Measurements from ENCODE around the gene CHD9NB. TPM values are rescaled to one million over a fixed set of nuclear protein-coding genes. Genes with fewer than 3 reads are reported as not detected.
A peak's percentile ranks its signal among the peaks of the same experiment; 100 is the strongest.

Gene CHD9NB
- total RNA-seq, 4 donors from 2014 or later = 0.13 to 0.72 TPM; not detected in 2

DNA sequence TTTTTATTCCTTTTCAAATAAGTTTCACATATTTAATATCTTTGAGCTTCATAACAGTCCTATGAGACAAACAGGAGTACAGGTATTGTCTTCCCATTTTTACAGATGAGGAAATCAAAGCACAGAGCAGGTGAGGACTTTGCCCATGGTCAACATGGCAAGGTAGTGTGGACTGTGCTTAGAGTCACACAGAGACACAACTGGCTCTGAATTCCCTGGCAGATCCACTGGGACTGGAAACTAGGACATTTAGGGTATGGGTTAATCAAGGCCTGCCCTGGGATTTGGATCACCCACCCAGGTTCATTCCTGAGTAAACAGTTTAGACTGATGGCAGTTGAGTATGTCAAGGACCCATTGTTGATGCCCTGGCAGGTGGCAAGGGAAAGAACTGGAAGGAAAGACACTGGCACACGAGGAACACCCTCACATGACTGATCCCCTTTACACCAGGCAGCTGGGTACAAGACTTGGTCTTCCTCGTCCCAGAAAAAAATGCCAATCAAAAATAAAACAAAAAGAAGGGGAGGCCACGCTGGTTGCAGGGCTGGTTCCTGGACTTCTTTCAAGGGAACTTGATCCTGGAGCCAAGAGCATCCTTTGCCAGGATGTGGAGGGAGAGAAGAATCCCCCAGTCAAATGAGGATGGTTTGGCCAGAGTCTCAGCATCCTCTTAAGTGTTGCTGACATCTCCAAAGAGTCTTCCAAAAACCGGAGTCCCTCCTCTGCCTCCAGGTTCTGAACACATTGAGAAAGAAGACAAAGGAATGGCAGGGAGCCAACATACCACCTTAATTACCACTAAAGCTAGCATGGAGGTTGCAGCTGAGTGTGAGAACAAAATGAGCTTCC, 37.0 kb upstream of the CHD9NB start:
- intact Hi-C loops (cut with DNase I; ENCODE audit: low total_unique reads) = loop anchor here (2.0 to 10.0 kb wide), 2 partner anchors 41 to 415 kb away; partner anchors contain the start of gene AKTIP
- TF ChIP-seq, protein P1, sequence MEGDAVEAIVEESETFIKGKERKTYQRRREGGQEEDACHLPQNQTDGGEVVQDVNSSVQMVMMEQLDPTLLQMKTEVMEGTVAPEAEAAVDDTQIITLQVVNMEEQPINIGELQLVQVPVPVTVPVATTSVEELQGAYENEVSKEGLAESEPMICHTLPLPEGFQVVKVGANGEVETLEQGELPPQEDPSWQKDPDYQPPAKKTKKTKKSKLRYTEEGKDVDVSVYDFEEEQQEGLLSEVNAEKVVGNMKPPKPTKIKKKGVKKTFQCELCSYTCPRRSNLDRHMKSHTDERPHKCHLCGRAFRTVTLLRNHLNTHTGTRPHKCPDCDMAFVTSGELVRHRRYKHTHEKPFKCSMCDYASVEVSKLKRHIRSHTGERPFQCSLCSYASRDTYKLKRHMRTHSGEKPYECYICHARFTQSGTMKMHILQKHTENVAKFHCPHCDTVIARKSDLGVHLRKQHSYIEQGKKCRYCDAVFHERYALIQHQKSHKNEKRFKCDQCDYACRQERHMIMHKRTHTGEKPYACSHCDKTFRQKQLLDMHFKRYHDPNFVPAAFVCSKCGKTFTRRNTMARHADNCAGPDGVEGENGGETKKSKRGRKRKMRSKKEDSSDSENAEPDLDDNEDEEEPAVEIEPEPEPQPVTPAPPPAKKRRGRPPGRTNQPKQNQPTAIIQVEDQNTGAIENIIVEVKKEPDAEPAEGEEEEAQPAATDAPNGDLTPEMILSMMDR (IDR thresholded peaks at IDR 0.05 in 4 of 5, conservative IDR thresholded peaks at IDR 0.05 in 1 of 5) = no peak
- TF ChIP-seq POLR2A (IDR thresholded peaks at IDR 0.05) = no peak
- peak overlapping the region; percentile 90 to 95 (median 92) for H3K27ac ChIP-seq
- no peaks in the 10 kb centered on the region for H3K9me3 ChIP-seq
- peaks cover 82 to 83% of the 10 kb centered on the region in 2 donors for H3K4me1 ChIP-seq
- no peaks in the 10 kb centered on the region for H3K27me3 ChIP-seq
- no peak for ATAC-seq
- in situ Hi-C loops (cut with MboI; ENCODE audit: low sequenced_read_pairs in 4 of 4) = no loop called here
- peak in 1 of 2 donors; percentile 44 for DNase-seq
- peak overlapping the region in 2 of 4 donors; percentile 37 to 39 for H3K4me3 ChIP-seq
- no peaks in the 10 kb centered on the region for H3K36me3 ChIP-seq

DNA sequence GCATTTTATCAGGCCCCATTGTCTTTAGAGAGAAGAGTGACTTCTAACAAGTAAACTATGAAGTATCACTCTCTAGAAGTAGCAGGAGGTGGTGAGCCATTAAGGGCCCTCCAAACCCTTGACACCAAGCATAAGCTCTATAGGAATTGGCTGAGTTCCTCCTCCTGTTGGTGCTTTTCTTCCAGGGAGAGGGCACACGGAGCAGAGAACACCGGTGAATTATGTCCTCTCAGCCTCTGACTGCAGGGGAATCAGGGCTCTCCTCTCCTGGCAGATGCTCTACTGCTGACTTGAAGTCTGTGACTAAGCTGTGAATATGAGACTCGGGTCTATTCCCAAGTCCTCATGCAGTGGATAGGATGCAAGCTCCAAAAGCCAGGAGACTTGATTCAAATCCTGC, 34.4 kb upstream of the CHD9NB start:
- peaks cover 70 to 80% of the 10 kb centered on the region in 2 donors for H3K4me1 ChIP-seq

DNA sequence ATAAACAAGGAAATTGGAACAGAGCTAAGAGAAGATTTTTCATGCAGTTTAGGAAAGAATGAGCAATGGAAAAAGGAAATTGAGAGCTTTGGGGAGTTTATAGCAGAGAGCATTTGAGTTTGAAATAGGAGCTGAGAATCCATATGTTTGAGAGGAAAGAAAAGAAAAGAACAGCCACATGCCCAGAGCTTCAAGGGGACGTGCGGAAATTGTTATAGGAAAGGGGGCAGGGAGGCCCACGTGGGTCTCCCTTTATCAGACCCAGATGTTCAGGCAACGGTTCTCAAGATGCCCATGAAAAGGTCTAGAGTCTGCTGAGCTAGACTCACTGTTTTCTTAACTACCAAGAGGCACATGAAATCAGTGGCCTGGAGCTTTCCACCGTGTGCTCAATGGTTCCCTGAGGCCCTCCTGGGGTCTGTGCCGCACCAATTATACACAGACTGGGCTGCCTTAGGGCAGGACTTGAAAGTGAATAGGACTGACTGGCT, 33.3 kb upstream of the CHD9NB start:
- H3K4me1 ChIP-seq = peaks cover 63 to 78% of the 10 kb centered on the region in 2 donors

More for the DNA sequence above, 34.4 kb upstream of the CHD9NB start:
- no peaks in the 10 kb centered on the region for H3K36me3 ChIP-seq
- H3K27me3 ChIP-seq = no peaks in the 10 kb centered on the region
- DNase-seq = no peak
- H3K27ac ChIP-seq = peak overlapping the region; percentile 17 to 73 (median 31)
- in situ Hi-C loops (cut with MboI; ENCODE audit: low sequenced_read_pairs in 4 of 4) = no loop called here
- ATAC-seq = no peak
- H3K4me3 ChIP-seq = no peak overlapping the region
- intact Hi-C loops (cut with DNase I; ENCODE audit: low total_unique reads) = no loop called here
- H3K9me3 ChIP-seq = no peaks in the 10 kb centered on the region
- TF ChIP-seq POLR2A (IDR thresholded peaks at IDR 0.05) = no peak
- TF ChIP-seq, protein P1 (IDR thresholded peaks at IDR 0.05 in 4 of 5, conservative IDR thresholded peaks at IDR 0.05 in 1 of 5) = no peak

DNA sequence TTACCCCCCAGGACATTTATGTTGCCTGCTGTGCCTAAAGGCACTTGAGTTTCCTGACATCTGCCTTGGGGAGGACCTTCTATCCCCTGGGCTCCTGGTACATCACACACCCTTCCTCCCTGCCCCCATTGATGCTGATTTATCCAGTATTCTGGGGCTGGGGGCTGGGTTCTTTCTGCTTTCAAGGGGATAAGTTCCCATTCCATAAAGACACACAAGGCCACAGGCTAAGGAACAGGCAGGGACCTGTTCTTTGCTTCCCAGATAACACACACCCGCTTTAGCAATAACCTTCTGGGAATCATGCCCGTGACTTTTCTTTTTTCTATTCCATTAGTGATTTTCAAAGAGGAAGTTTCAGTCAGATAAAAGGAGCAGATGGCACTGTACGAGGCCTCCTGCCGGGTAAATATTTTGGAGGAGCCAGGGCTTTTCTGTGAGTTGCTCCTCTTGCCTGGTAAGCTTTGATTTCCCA, 32.7 kb upstream of the CHD9NB start:
- ATAC-seq (peak in 1 of 2 donors; percentile 25), DNase-seq (no peak)
- intact Hi-C loops (cut with DNase I; ENCODE audit: low total_unique reads) = no loop called here
- Histone ChIP-seq H3K4me3 (no peak overlapping the region), H3K9me3 (no peaks in the 10 kb centered on the region), H3K27ac (peak overlapping the region; percentile 35 to 73 (median 69)), H3K4me1 (peaks cover 63 to 80% of the 10 kb centered on the region in 2 donors), H3K36me3 (no peaks in the 10 kb centered on the region), H3K27me3 (no peaks in the 10 kb centered on the region)
- TF ChIP-seq, protein P1 (IDR thresholded peaks at IDR 0.05 in 4 of 5, conservative IDR thresholded peaks at IDR 0.05 in 1 of 5) = no peak
- TF ChIP-seq POLR2A (IDR thresholded peaks at IDR 0.05) = no peak
- in situ Hi-C loops (cut with MboI; ENCODE audit: low sequenced_read_pairs in 4 of 4) = no loop called here

More for the DNA sequence above, 33.3 kb upstream of the CHD9NB start:
- no peak for ATAC-seq
- in situ Hi-C loops (cut with MboI; ENCODE audit: low sequenced_read_pairs in 4 of 4) (no loop called here), intact Hi-C loops (cut with DNase I; ENCODE audit: low total_unique reads) (no loop called here)
- Histone ChIP-seq H3K27me3 (no peaks in the 10 kb centered on the region), H3K36me3 (no peaks in the 10 kb centered on the region), H3K4me3 (no peak overlapping the region), H3K9me3 (no peaks in the 10 kb centered on the region), H3K27ac (peak overlapping the region; percentile 35 to 73 (median 69))
- no peak for DNase-seq
- TF ChIP-seq, protein P1 (IDR thresholded peaks at IDR 0.05 in 4 of 5, conservative IDR thresholded peaks at IDR 0.05 in 1 of 5) = no peak
- TF ChIP-seq POLR2A (IDR thresholded peaks at IDR 0.05) = no peak
